Endothelial cell of umbilical vein (primary cell): Measurements from ENCODE around the gene MAML2. TPM values are rescaled to one million over a fixed set of nuclear protein-coding genes. Genes with fewer than 3 reads are reported as not detected.

ENCODE experiments used
- BruUV-seq: library from RNA; stranded (reverse); fragments of 400-500 nt; replicated peaks from 2 replicates; lab custom pipeline; 2021; lab: Mats Ljungman, UMichigan
- CTCF ChIA-PET: fragments of 300-600, 350-600 bp; sonication (Branson Sonifier 250); formaldehyde crosslinking; loops from one replicate; lab custom pipeline; 2021; ENCODE audit warnings: antibody characterized with exemption, inconsistent platforms; lab: Charles Lee
- POLR2A ChIA-PET: fragments of 300-600, 350-600 bp; sonication (Branson Sonifier 250); formaldehyde crosslinking; loops from one replicate; lab custom pipeline; 2021; ENCODE audit warnings: antibody characterized with exemption, inconsistent platforms; lab: Charles Lee
- DNase-seq: peaks from one replicate; pipeline ENCODE4 v3.0.0-alpha.2; 2011; ENCODE audit warnings: low read depth, low spot score
- FAIRE-seq: peaks from 2 replicates; lab custom pipeline; 2011; peaks lifted over from hg19 to GRCh38; lab: Jason Lieb, UNC
- H2AFZ ChIP-seq: 2 replicates; pipeline ENCODE4 v1.6.0; 2012; ENCODE audit warnings: low read depth, low read length, control low read depth, inconsistent platforms
- H3K27ac ChIP-seq: 2 replicates; pipeline ENCODE4 v1.5.1; 2011; ENCODE audit warnings: low read depth, mild to moderate bottlenecking, control low read depth, low read length, moderate library complexity; ENCODE audit not compliant: insufficient read depth
- H3K27me3 ChIP-seq, 2 experiments: 2 replicates each; pipeline versions ENCODE4 v1.6.0 to v1.6.1; 2011; ENCODE audit warnings: low read length in 2 of 2, mixed read lengths in 1 of 2; ENCODE audit not compliant: control insufficient read depth in 2 of 2, insufficient read depth in 2 of 2
- H3K36me3 ChIP-seq, 2 experiments: 2 replicates in 1 of 2; 3 replicates in 1 of 2; pipeline ENCODE4 v1.5.1; 2011; ENCODE audit warnings: low read length in 2 of 2, mild to moderate bottlenecking in 1 of 2, moderate library complexity in 1 of 2; ENCODE audit not compliant: control insufficient read depth in 2 of 2, insufficient read depth in 2 of 2; ENCODE audit errors: extremely low read depth in 1 of 2
- H3K4me1 ChIP-seq: 3 replicates; pipeline ENCODE4 v1.5.1; 2011; ENCODE audit warnings: mild to moderate bottlenecking, low read length; ENCODE audit not compliant: control insufficient read depth, insufficient read depth; ENCODE audit errors: extremely low read depth
- H3K4me2 ChIP-seq: 2 replicates; pipeline ENCODE4 v1.6.1; 2011; ENCODE audit warnings: low read length, control low read depth, mixed read lengths; ENCODE audit not compliant: insufficient read depth
- H3K4me3 ChIP-seq, 3 experiments: fragments of 200-600 bp in 1 of 3; sonication (generic), shearing (Covaris generic) in 1 of 3; replicated peaks in 1 of 3; 2 replicates each; pipeline ENCODE4 v1.5.1; 2011 to 2016; ENCODE audit warnings: control low read depth in 3 of 3, low read length in 3 of 3, mild to moderate bottlenecking in 2 of 3, inconsistent platforms in 1 of 3, low read depth in 1 of 3, moderate library complexity in 1 of 3; ENCODE audit not compliant: insufficient read depth in 1 of 3
- H3K79me2 ChIP-seq: 2 replicates; pipeline ENCODE4 v1.6.0; 2012; ENCODE audit warnings: low read length, inconsistent platforms; ENCODE audit not compliant: control insufficient read depth, insufficient read depth
- H3K9ac ChIP-seq: replicated peaks from 2 replicates; pipeline ENCODE3; 2011; ENCODE audit warnings: low read length, control low read depth; ENCODE audit not compliant: insufficient read depth; ENCODE audit errors: extremely low read depth
- H3K9me1 ChIP-seq: replicated peaks from 3 replicates; pipeline ENCODE4 v1.6.0; 2011; ENCODE audit warnings: mild to moderate bottlenecking, low read length; ENCODE audit not compliant: control insufficient read depth, insufficient read depth; ENCODE audit errors: extremely low read depth
- H3K9me3 ChIP-seq: replicated peaks from 2 replicates; pipeline ENCODE4 v1.5.1; 2012; ENCODE audit warnings: low read length, inconsistent platforms; ENCODE audit not compliant: control insufficient read depth, insufficient read depth
- H4K20me1 ChIP-seq: replicated peaks from 2 replicates; pipeline ENCODE3; 2011; ENCODE audit warnings: mild to moderate bottlenecking, low read length; ENCODE audit not compliant: control insufficient read depth, insufficient read depth; ENCODE audit errors: extremely low read depth
- CTCF ChIP-seq, 2 donors: IDR thresholded peaks; 1 replicate in 1 of 2; 2 replicates in 1 of 2; pipeline ENCODE4 v1.5.1; 2011; ENCODE audit warnings: low read length in 2 of 2, mild to moderate bottlenecking in 2 of 2, moderate library complexity in 2 of 2, control low read depth in 1 of 2, inconsistent platforms in 1 of 2, low read depth in 1 of 2; ENCODE audit not compliant: insufficient read depth in 1 of 2; ENCODE audit errors: extremely low read depth in 1 of 2
- EZH2 ChIP-seq: IDR thresholded peaks from 2 replicates; pipeline ENCODE4 v1.6.1; 2012; ENCODE audit warnings: borderline replicate concordance, low read depth, mild to moderate bottlenecking, moderate library complexity, low read length, inconsistent platforms; ENCODE audit not compliant: severe bottlenecking
- FOS ChIP-seq: IDR thresholded peaks from 2 replicates; pipeline ENCODE4 v1.6.1; 2011; ENCODE audit warnings: mild to moderate bottlenecking, low read length, moderate library complexity, borderline replicate concordance; ENCODE audit not compliant: insufficient read depth
- GATA2 ChIP-seq: IDR thresholded peaks from 2 replicates; pipeline ENCODE4 v1.7.0; 2011; ENCODE audit warnings: low read depth, mild to moderate bottlenecking, moderate library complexity, mixed read lengths, low read length; ENCODE audit not compliant: insufficient read length, insufficient read depth
- JUN ChIP-seq: IDR thresholded peaks from 2 replicates; pipeline ENCODE4 v1.6.1; 2011; ENCODE audit warnings: borderline replicate concordance, low read depth; ENCODE audit not compliant: insufficient read length, insufficient read depth
- MAX ChIP-seq: IDR thresholded peaks from 2 replicates; pipeline ENCODE4 v1.6.1; 2011; ENCODE audit not compliant: insufficient read depth, insufficient read length
- MYC ChIP-seq: IDR thresholded peaks from one replicate; pipeline ENCODE4 v1.6.1; 2011; ENCODE audit warnings: mild to moderate bottlenecking, low read depth, low read length
- POLR2A ChIP-seq: IDR thresholded peaks from 2 replicates; pipeline ENCODE4 v1.6.1; 2012; ENCODE audit warnings: low read depth, mild to moderate bottlenecking, control low read depth, low read length
- POLR2AphosphoS5 ChIP-seq: IDR thresholded peaks from 2 replicates; pipeline ENCODE4 v1.6.1; 2012; ENCODE audit warnings: low read depth, mild to moderate bottlenecking, control low read depth, low read length, moderate library complexity; ENCODE audit not compliant: insufficient read depth
- dilution Hi-C: fragments of 300-500 bp; cut with MboI; formaldehyde crosslinking; loops from one replicate; pipeline ENCODE4 v1.15.0; 2019; ENCODE audit warnings: low sequenced_read_pairs; ENCODE audit not compliant: extremely low pct_ligation_motif_present
- intact Hi-C: fragments of 100-400 bp; cut with micrococcal nuclease; formaldehyde crosslinking; loops from one replicate; pipeline ENCODE4 v1.10.0; 2022
- polyA plus RNA-seq, 4 experiments: library from polyadenylated mRNA; depleted of rRNA in 3 of 4; stranded (reverse) in 3 of 4; unstranded in 1 of 4; fragments of >200 nt; gene quantifications; 2 replicates each; pipeline versions ENCODE4 v1.2.1 to v1.2.3, GENCODE V29; 2011 to 2012; ENCODE audit warnings: missing spikeins in 1 of 4
- total RNA-seq: library from RNA; stranded (reverse); gene quantifications from 2 replicates; pipeline ENCODE4 v1.2.3, GENCODE V29; 2021

Gene MAML2
- total and polyA plus RNA-seq, 2 donors (not counting 3 experiments of a cell fraction or from before 2014, with no cell fraction given) = 12.4 to 16.8 TPM

GRCh38 chr11:96335388-96335787 is 7.6 kb downstream of the MAML2 start:
- Histone ChIP-seq H3K27ac (no peak overlapping the region), H3K36me3 (no peaks in the 10 kb centered on the region), H3K4me1 (peaks cover 18% of the 10 kb centered on the region), H3K79me2 (peaks cover 17% of the 10 kb centered on the region), H4K20me1 (no peaks in the 10 kb centered on the region), H3K9me1 (no peaks in the 10 kb centered on the region), H3K4me3 (no peak overlapping the region), H3K9me3 (no peaks in the 10 kb centered on the region), H3K27me3 (no peaks in the 10 kb centered on the region), H2AFZ (no peak overlapping the region), H3K9ac (no peak overlapping the region), H3K4me2 (no peak overlapping the region)
- no peak for DNase-seq
- no TSS peak for BruUV-seq
- TF ChIP-seq GATA2 (no peak), POLR2AphosphoS5 (no peak), FOS (no peak), CTCF (IDR thresholded peaks at IDR 0.05; ENCODE audit: extremely low read depth in 1 of 2, insufficient read depth in 1 of 2, low read depth in 1 of 2, low read length in 2 of 2) (no peak), MYC (no peak), POLR2A (no peak), MAX (no peak), EZH2 (no peak), JUN (no peak)
- ChIA-PET CTCF (interaction anchor here (0.9 to 8.5 kb wide), 4 partner anchors 7 to 280 kb away, joined by 4 to 156 read pairs (median 6); partner anchors contain the start of gene MAML2), POLR2A (no interaction called here)
- no peak for FAIRE-seq
- dilution Hi-C loops (no loop called here), intact Hi-C loops (no loop called here)
